CD8-positive, alpha-beta memory T cell (primary cell): ENCODE results near the gene ENO1. TPM values are rescaled to one million over a fixed set of nuclear protein-coding genes. Genes with fewer than 3 reads are reported as not detected.
A peak's percentile ranks its signal among the peaks of the same experiment; 100 is the strongest.
"Not testable (repeated sequence)": the region's sequence is repeated elsewhere in the genome, so short reads cannot be mapped to it uniquely, and the experiment has no call there.

Source experiments
- CTCF ChIA-PET: fragments of 350-600 bp; sonication (Branson Sonifier 250); formaldehyde crosslinking; loops from one replicate; lab custom pipeline; 2021; ENCODE audit warnings: antibody characterized with exemption; lab: Charles Lee
- POLR2A ChIA-PET: fragments of 350-600 bp; sonication (Branson Sonifier 250); formaldehyde crosslinking; loops from one replicate; lab custom pipeline; 2021; ENCODE audit warnings: antibody characterized with exemption; lab: Charles Lee
- DNase-seq, 5 donors: peaks; one replicate each; pipeline versions ENCODE4 v3.0.0 to v3.0.0-alpha.2; 2020 to 2022; ENCODE audit warnings: mixed read lengths in 1 of 5
- H3K27ac ChIP-seq: one replicate; pipeline ENCODE4 v1.7.0; 2013; ENCODE audit warnings: low read depth, mild to moderate bottlenecking, low read length, moderate library complexity
- H3K27me3 ChIP-seq: 2 replicates; pipeline ENCODE4 v1.7.0; 2013; ENCODE audit warnings: low read length, mild to moderate bottlenecking; ENCODE audit not compliant: insufficient read depth, poor library complexity, severe bottlenecking
- H3K36me3 ChIP-seq: 2 replicates; pipeline ENCODE4 v1.7.0; 2013; ENCODE audit warnings: mild to moderate bottlenecking, low read length, moderate library complexity; ENCODE audit not compliant: insufficient read depth
- H3K4me1 ChIP-seq: 2 replicates; pipeline ENCODE4 v1.7.0; 2013; ENCODE audit warnings: mild to moderate bottlenecking, low read length, moderate library complexity; ENCODE audit not compliant: insufficient read depth
- H3K4me3 ChIP-seq: 2 replicates; pipeline ENCODE4 v1.7.0; 2013; ENCODE audit warnings: mild to moderate bottlenecking, low read length
- H3K9me3 ChIP-seq: 2 replicates; pipeline ENCODE4 v1.7.0; 2013; ENCODE audit warnings: mild to moderate bottlenecking, low read length
- H3K27ac Mint-ChIP-seq, 8 donors: one replicate each; pipeline ENCODE4 v1.8.0; 2020 to 2021; ENCODE audit warnings: mixed read lengths in 8 of 8, mild to moderate bottlenecking in 6 of 8, inconsistent platforms in 3 of 8, moderate library complexity in 3 of 8
- H3K27me3 Mint-ChIP-seq, 2 donors: one replicate each; pipeline ENCODE4 v1.8.0; 2020 to 2021; ENCODE audit warnings: mixed read lengths in 2 of 2, mild to moderate bottlenecking in 1 of 2, moderate library complexity in 1 of 2
- H3K36me3 Mint-ChIP-seq, 3 donors: one replicate each; pipeline ENCODE4 v1.8.0; 2020 to 2021; ENCODE audit warnings: mixed read lengths in 3 of 3, inconsistent platforms in 1 of 3, mild to moderate bottlenecking in 1 of 3
- H3K4me1 Mint-ChIP-seq, 3 donors: one replicate each; pipeline ENCODE4 v1.8.0; 2020 to 2021; ENCODE audit warnings: mixed read lengths in 3 of 3, inconsistent platforms in 1 of 3, mild to moderate bottlenecking in 1 of 3
- H3K4me3 Mint-ChIP-seq, 7 donors: one replicate each; pipeline ENCODE4 v1.8.0; 2020 to 2021; ENCODE audit warnings: mixed read lengths in 7 of 7, mild to moderate bottlenecking in 6 of 7, moderate library complexity in 4 of 7, inconsistent platforms in 2 of 7
- H3K9me3 Mint-ChIP-seq, 5 donors: one replicate each; pipeline ENCODE4 v1.8.0; 2020 to 2022; ENCODE audit warnings: mixed read lengths in 5 of 5, mild to moderate bottlenecking in 3 of 5, moderate library complexity in 2 of 5, inconsistent platforms in 1 of 5
- polyA plus RNA-seq: library from polyadenylated mRNA; unstranded; fragments of 300-500 nt; fragmentation: Illumina TruSeq; gene quantifications from one replicate; pipeline ENCODE4 v1.2.3, GENCODE V29; 2021
- total RNA-seq, 2 experiments: library from RNA; stranded (reverse); gene quantifications; one replicate each; pipeline ENCODE4 v1.2.3, GENCODE V29; 2021

ENO1 gene
- total and polyA plus RNA-seq, 3 experiments from 2014 or later: 1,061 to 3,136 (median 3,105) TPM

DNA sequence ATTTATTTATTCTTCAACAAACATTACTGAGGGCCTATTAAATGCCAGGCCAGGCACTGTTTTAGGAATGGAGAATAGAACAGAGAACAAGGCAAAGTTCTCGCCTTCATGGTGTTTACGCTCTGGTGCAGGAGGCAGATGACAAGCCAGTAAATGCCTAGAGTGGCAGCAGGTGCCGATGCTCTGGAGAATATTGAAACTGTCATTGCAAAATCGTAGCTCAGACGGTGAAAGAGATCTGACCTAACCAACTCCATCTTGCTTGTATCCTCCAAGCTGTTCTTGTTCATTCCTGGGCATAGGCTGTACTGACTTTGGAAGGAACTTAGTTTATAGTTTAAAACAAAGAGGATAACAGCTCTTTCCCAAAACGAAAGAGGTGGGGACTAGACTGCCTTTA lies 13.5 kb upstream of the ENO1 start:
- ChIA-PET POLR2A (no interaction called here), CTCF (interaction anchor here (1.0 to 1.2 kb wide), 2 partner anchors 43 to 113 kb away, joined by 3 to 4 read pairs; no protein-coding TSS in a partner anchor)
- no peak overlapping the region for H3K27ac Mint-ChIP-seq
- no peaks in the 10 kb centered on the region for H3K36me3 Mint-ChIP-seq
- peaks cover 0 to 8% of the 10 kb centered on the region in 2 donors for H3K27me3 Mint-ChIP-seq
- H3K4me3 Mint-ChIP-seq: no peak overlapping the region
- Histone ChIP-seq H3K27me3 (no peaks in the 10 kb centered on the region), H3K9me3 (no peaks in the 10 kb centered on the region), H3K27ac (no peak overlapping the region), H3K4me1 (no peaks in the 10 kb centered on the region), H3K4me3 (no peak overlapping the region), H3K36me3 (no peaks in the 10 kb centered on the region)
- no peak for DNase-seq
- H3K9me3 Mint-ChIP-seq: no peaks in the 10 kb centered on the region
- H3K4me1 Mint-ChIP-seq: no peaks in the 10 kb centered on the region

DNA sequence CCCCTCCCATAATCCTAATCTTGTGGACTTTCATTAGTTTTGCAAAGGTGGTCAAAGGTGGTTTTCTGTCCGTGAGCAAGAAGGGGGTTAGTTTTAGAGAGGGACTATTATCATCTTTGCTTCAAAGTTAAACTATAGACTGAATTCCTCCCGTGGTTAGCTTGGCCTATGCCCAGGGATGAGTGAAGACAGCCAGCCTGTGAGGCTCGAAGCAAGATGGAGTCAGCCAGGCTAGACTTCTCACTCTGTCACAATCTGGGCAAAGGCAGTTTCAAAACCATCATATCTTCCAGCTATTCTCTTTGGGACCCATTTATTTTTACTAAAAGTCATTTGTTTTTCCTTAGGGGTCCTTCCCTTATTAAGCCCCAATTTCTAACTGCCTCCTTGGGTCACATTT lies 12.9 kb upstream of the ENO1 start:
- Histone ChIP-seq H3K27ac (no peak overlapping the region), H3K36me3 (no peaks in the 10 kb centered on the region), H3K4me3 (no peak overlapping the region), H3K27me3 (no peaks in the 10 kb centered on the region), H3K9me3 (no peaks in the 10 kb centered on the region), H3K4me1 (no peaks in the 10 kb centered on the region)
- no peak for DNase-seq
- Mint-ChIP-seq H3K36me3 (no peaks in the 10 kb centered on the region), H3K27me3 (peaks cover 0 to 8% of the 10 kb centered on the region in 2 donors), H3K4me1 (no peaks in the 10 kb centered on the region), H3K27ac (peak overlapping the region in 1 of 8 donors; percentile 54), H3K9me3 (no peaks in the 10 kb centered on the region), H3K4me3 (no peak overlapping the region)
- ChIA-PET CTCF (interaction anchor here (1.2 to 1.7 kb wide), 2 partner anchors 32 to 114 kb away, joined by 3 to 4 read pairs; no protein-coding TSS in a partner anchor), POLR2A (no interaction called here)

DNA sequence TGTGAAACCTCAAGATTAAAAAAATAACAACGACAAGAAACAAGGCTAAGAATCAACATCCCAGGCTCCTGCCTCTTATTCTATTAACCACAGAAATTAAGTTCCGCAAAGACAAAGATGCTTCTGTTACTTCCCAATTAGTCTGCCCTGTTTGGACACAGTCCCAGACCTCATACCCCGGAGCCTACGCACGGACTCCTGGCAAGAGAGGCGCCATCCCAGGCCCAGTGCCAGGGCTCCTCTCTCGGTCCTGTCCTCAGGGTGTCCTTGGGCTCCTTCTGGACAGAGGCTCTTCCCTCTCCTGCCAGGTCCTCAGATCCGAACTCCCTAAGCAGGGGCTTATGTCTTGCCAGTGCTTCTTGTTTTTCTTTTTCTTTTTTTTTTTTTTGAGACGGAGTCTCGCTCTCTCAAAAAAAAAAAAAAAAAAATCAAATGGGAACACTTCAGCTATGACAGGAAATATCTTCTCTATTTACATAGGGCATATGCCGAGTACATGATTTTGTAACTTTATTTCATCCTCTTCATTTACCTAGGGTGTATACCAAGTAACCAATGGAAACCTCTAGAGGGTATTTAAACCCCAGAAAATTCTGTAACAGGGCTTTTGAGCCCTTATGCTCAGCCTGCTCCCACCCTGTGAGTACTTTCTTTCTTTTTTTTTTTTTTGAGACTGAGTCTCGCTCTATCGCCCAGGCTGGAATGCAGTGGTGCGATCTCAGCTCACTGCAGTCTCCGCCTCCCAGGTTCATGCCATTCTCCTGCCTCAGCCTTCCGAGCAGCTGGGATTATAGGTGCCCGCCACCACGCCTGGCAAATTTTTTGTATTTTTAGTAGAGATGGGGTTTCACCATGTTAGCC lies 11.7 kb upstream of the ENO1 start:
- POLR2A ChIA-PET: no interaction called here
- H3K36me3 ChIP-seq: no peaks in the 10 kb centered on the region
- no peaks in the 10 kb centered on the region for H3K4me1 Mint-ChIP-seq
- H3K4me3 Mint-ChIP-seq: no peak overlapping the region
- no peaks in the 10 kb centered on the region for H3K4me1 ChIP-seq
- H3K27me3 Mint-ChIP-seq: peaks cover 0 to 8% of the 10 kb centered on the region in 2 donors
- no peaks in the 10 kb centered on the region for H3K9me3 ChIP-seq
- H3K36me3 Mint-ChIP-seq: no peaks in the 10 kb centered on the region
- H3K27ac Mint-ChIP-seq: no peak overlapping the region
- no peak overlapping the region for H3K4me3 ChIP-seq
- no peak for DNase-seq
- no peaks in the 10 kb centered on the region for H3K27me3 ChIP-seq
- H3K27ac ChIP-seq: no peak overlapping the region
- no peaks in the 10 kb centered on the region for H3K9me3 Mint-ChIP-seq
- CTCF ChIA-PET: interaction anchor here (1.7 kb wide), 1 partner anchor 31 kb away, joined by 3 read pairs; no protein-coding TSS in a partner anchor

DNA sequence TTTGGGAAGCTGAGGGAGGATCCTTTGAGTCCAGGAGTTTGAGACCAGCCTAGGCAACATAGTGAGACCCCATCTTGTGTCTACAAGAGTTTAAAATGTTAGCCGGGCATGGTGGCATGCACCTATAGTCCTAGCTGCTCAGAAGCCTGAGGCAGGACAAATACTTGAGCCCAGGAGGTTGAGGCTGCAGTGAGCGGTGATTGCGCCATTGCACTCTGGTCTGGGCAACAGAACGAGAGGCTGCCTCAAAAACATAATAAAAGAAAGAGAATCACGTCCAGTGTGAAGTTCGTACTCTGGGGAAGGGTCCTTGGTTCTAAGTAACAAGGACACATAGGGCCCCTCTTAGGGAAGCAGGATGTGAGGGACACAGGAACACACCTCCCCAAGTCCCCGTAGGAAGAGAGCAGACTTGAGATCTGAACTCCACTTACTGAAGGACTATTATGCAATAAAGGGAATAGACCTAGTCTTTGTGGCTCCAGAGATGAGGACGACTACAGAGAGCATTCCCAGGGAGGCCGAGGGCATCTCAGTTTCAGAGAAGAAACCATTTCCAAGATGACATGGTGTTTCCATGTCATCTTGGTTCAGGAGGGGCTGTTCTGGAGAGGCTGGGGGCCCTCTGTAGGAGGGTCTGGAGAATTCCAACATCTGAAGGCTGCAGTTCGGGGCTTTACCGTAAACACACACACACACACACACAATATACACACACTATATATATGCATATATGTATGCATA lies 10.8 kb upstream of the ENO1 start:
- H3K27me3 Mint-ChIP-seq: peaks cover 0 to 8% of the 10 kb centered on the region in 2 donors
- CTCF ChIA-PET: no interaction called here

DNA sequence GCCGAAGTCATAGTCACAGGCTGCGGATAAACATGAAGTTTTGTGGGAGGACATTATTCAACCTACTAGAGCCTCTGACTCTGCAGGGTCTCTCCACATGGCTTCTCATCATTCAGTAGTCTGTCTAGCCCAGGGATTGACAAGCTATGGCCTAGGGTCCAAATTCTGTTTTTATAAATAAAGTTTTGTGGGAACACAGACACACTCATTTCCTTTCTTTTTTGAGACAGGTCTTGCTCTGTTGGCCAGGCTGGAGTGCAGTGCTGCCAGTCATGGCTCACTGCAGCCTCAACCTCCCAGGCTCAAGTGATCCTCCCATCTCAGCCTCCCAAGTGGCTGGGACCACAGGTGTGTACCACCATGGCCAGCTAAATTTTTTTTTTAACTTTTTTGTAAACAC lies 8.1 kb upstream of the ENO1 start:
- Histone ChIP-seq H3K27ac (no peak overlapping the region), H3K36me3 (no peaks in the 10 kb centered on the region), H3K27me3 (no peaks in the 10 kb centered on the region), H3K4me3 (no peak overlapping the region), H3K4me1 (no peaks in the 10 kb centered on the region), H3K9me3 (no peaks in the 10 kb centered on the region)
- H3K9me3 Mint-ChIP-seq: no peaks in the 10 kb centered on the region
- ChIA-PET POLR2A (no interaction called here), CTCF (interaction anchor here (1.8 kb wide), 1 partner anchor 25 kb away, joined by 5 read pairs; no protein-coding TSS in a partner anchor)
- H3K4me1 Mint-ChIP-seq: no peaks in the 10 kb centered on the region
- peak overlapping the region in 1 of 8 donors; percentile 25 for H3K27ac Mint-ChIP-seq
- DNase-seq: no peak
- H3K4me3 Mint-ChIP-seq: no peak overlapping the region
- peaks cover 0 to 5% of the 10 kb centered on the region in 2 donors for H3K27me3 Mint-ChIP-seq
- H3K36me3 Mint-ChIP-seq: no peaks in the 10 kb centered on the region

More for the DNA sequence above, 10.8 kb upstream of the ENO1 start:
- H3K4me3 Mint-ChIP-seq: no peak overlapping the region
- no peaks in the 10 kb centered on the region for H3K36me3 Mint-ChIP-seq
- no peak overlapping the region for H3K27ac Mint-ChIP-seq
- Histone ChIP-seq H3K36me3 (no peaks in the 10 kb centered on the region), H3K27me3 (no peaks in the 10 kb centered on the region), H3K9me3 (no peaks in the 10 kb centered on the region), H3K27ac (no peak overlapping the region), H3K4me3 (no peak overlapping the region), H3K4me1 (no peaks in the 10 kb centered on the region)
- no peaks in the 10 kb centered on the region for H3K4me1 Mint-ChIP-seq
- DNase-seq: no peak
- no peaks in the 10 kb centered on the region for H3K9me3 Mint-ChIP-seq
- POLR2A ChIA-PET: no interaction called here

DNA sequence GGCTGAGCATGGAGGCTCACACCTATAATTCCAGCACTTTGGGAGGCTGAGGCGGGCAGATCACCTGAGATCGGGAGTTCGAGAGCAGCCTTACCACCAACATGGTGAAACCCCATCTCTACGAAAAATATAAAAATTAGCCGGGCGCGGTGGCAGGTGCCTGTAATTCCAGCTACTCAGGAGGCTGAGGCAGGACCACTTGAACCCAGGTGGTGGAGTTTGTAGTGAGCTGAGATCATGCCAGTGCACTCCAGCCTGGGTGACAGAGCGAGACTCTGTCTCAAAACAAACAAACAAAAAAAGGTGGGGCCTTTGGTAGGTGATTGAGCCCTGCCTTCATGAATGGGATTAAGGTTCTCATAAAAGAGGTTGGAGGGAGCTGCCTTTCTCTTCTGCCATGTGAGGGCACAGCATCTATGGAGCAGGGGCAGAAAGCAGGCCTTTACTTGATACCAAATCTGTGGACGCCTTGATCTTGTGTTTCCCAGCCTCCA lies 7.6 kb upstream of the ENO1 start:
- H3K36me3 Mint-ChIP-seq, H3K27me3 ChIP-seq, H3K9me3 ChIP-seq, H3K27me3 Mint-ChIP-seq, H3K4me1 ChIP-seq, H3K27ac ChIP-seq, H3K36me3 ChIP-seq, H3K4me3 Mint-ChIP-seq, H3K9me3 Mint-ChIP-seq, POLR2A ChIA-PET, H3K4me1 Mint-ChIP-seq, DNase-seq, H3K4me3 ChIP-seq: not testable (repeated sequence)
- CTCF ChIA-PET: interaction anchor here (1.8 kb wide), 1 partner anchor 24 kb away, joined by 5 read pairs; no protein-coding TSS in a partner anchor
- H3K27ac Mint-ChIP-seq: peak overlapping the region in 1 of 8 donors; percentile 36

DNA sequence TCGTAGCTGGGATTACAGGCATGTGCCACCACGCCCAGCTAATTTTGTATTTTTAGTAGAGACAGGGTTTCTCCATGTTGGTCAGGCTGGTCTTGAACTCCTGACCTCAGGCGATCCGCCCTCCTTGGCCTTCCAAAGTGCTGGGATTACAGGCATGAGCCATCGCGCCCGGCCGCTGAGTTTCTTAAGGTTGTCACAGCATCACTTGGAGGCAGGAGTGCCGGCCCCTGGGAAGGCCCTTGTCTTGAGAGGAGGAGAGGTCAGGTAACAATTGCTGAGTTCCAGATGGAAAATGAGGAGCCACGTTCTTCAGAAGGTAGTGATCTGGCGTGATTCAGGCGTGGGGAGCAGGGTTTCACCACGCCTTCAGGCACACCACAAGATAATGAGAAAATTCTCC lies 5.6 kb upstream of the ENO1 start:
- CTCF ChIA-PET, H3K9me3 Mint-ChIP-seq, H3K27me3 ChIP-seq, POLR2A ChIA-PET, H3K36me3 ChIP-seq, H3K27me3 Mint-ChIP-seq, H3K36me3 Mint-ChIP-seq, H3K4me1 ChIP-seq, H3K27ac ChIP-seq, H3K9me3 ChIP-seq, H3K27ac Mint-ChIP-seq, H3K4me3 Mint-ChIP-seq, H3K4me3 ChIP-seq, DNase-seq: not testable (repeated sequence)
- peaks cover 10 to 16% (median 12%) of the 10 kb centered on the region in 3 donors for H3K4me1 Mint-ChIP-seq

DNA sequence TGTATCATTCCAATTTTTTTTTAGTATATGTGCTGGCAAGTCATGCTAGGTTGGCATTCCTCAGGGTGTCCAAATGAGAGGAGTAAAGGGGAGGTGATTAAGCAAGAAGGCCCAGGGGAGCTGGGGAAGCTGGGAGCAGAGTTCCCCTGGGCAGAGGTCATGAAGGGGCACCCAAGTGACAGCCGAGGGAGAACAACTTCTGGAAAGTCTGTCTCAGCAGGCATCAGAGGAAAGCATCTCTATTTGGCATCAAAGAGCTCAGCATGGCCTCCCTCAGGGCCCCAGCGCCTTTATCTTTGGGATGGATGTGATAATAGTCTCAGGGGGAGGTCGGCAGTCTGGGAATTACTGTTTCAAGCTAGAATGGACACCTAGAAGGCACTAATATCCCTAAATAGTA lies 5.0 kb upstream of the ENO1 start:
- no peak for DNase-seq
- no peaks in the 10 kb centered on the region for H3K36me3 ChIP-seq
- no peaks in the 10 kb centered on the region for H3K9me3 Mint-ChIP-seq
- peaks cover 0 to under 1% of the 10 kb centered on the region in 2 donors for H3K27me3 Mint-ChIP-seq
- H3K36me3 Mint-ChIP-seq: peaks cover 0 to 5% (median 0%) of the 10 kb centered on the region in 3 donors
- H3K27ac ChIP-seq: no peak overlapping the region
- H3K9me3 ChIP-seq: no peaks in the 10 kb centered on the region
- H3K4me3 ChIP-seq: no peak overlapping the region
- peaks cover 10 to 16% (median 12%) of the 10 kb centered on the region in 3 donors for H3K4me1 Mint-ChIP-seq
- ChIA-PET POLR2A (no interaction called here), CTCF (no interaction called here)
- H3K4me3 Mint-ChIP-seq: no peak overlapping the region
- peaks cover 9% of the 10 kb centered on the region for H3K4me1 ChIP-seq
- H3K27ac Mint-ChIP-seq: no peak overlapping the region
- no peaks in the 10 kb centered on the region for H3K27me3 ChIP-seq
